ENCODE data around the gene FAM13A.

Gene FAM13A

GRCh38 chr4:89071311-89071710 is 14.3 kb upstream of the FAM13A start:
- no peaks in the 10 kb centered on the region for H3K4me1 ChIP-seq (ENCODE audit: control insufficient read depth, insufficient read depth, low read length)
- H3K9me3 ChIP-seq (ENCODE audit: control insufficient read depth, insufficient read depth, low read depth, low read length) = no peaks in the 10 kb centered on the region
- TF ChIP-seq KLF7 (tag by site-specific recombination; IDR thresholded peaks at IDR 0.05; ENCODE audit: borderline replicate concordance) (no peak), ZNF280D (tag by site-specific recombination; IDR thresholded peaks at IDR 0.05) (no peak), ZNF48 (tag by site-specific recombination; IDR thresholded peaks at IDR 0.05) (no peak), ZSCAN4 (tag by site-specific recombination; IDR thresholded peaks at IDR 0.05) (no peak), ZNF704 (tag by site-specific recombination; IDR thresholded peaks at IDR 0.05) (no peak), ZNF664 (tag by site-specific recombination; IDR thresholded peaks at IDR 0.05) (no peak), ZBTB6 (tag by site-specific recombination; IDR thresholded peaks at IDR 0.05) (no peak), ZNF488 (tag by site-specific recombination; IDR thresholded peaks at IDR 0.05) (no peak), KLF9 (tag by site-specific recombination; IDR thresholded peaks at IDR 0.05; ENCODE audit: low read depth) (no peak), ZNF148 (tag by site-specific recombination; IDR thresholded peaks at IDR 0.05; ENCODE audit: borderline replicate concordance) (no peak), ZNF423 (tag by site-specific recombination; IDR thresholded peaks at IDR 0.05) (no peak), ZNF791 (tag by site-specific recombination; IDR thresholded peaks at IDR 0.05) (no peak)
- no peaks in the 10 kb centered on the region for H3K36me3 ChIP-seq (ENCODE audit: control insufficient read depth in 2 of 2, insufficient read depth in 1 of 2, low read length in 2 of 2)
- no peak overlapping the region for H3K4me3 ChIP-seq (ENCODE audit: low read depth, low read length)
- CTCF ChIA-PET = no interaction called here
- POLR2A ChIA-PET = no interaction called here
- H3K27ac ChIP-seq (ENCODE audit: extremely low read depth, low read depth, low read length) = no peak overlapping the region

GRCh38 chr4:89070041-89070440 is 13.1 kb upstream of the FAM13A start:
- Histone ChIP-seq H3K27ac (ENCODE audit: extremely low read depth, low read depth, low read length) (no peak overlapping the region), H3K4me1 (ENCODE audit: control insufficient read depth, insufficient read depth, low read length) (no peaks in the 10 kb centered on the region), H3K36me3 (ENCODE audit: control insufficient read depth in 2 of 2, insufficient read depth in 1 of 2, low read length in 2 of 2) (no peaks in the 10 kb centered on the region), H3K4me3 (ENCODE audit: low read depth, low read length) (no peak overlapping the region), H3K9me3 (ENCODE audit: control insufficient read depth, insufficient read depth, low read depth, low read length) (no peaks in the 10 kb centered on the region)
- CTCF ChIA-PET = no interaction called here
- POLR2A ChIA-PET = no interaction called here
- TF ChIP-seq MEIS1 (CRISPR knock-in tag; IDR thresholded peaks at IDR 0.05; ENCODE audit: borderline replicate concordance) = no peak
- no peak for TF ChIP-seq FEZF1 (tag by site-specific recombination; IDR thresholded peaks at IDR 0.05)
- TF ChIP-seq ZNF174 (tag by site-specific recombination; IDR thresholded peaks at IDR 0.05) = no peak
- no peak for TF ChIP-seq ZFP69B (tag by site-specific recombination; IDR thresholded peaks at IDR 0.05)
